NCI-H146 (cell line): Measurements from ENCODE around the gene ADRB2.

Experiments
- DNase-seq: peaks from one replicate; lab custom pipeline; 2025; lab: John Stamatoyannopoulos, UW

The ADRB2 gene

DNA sequence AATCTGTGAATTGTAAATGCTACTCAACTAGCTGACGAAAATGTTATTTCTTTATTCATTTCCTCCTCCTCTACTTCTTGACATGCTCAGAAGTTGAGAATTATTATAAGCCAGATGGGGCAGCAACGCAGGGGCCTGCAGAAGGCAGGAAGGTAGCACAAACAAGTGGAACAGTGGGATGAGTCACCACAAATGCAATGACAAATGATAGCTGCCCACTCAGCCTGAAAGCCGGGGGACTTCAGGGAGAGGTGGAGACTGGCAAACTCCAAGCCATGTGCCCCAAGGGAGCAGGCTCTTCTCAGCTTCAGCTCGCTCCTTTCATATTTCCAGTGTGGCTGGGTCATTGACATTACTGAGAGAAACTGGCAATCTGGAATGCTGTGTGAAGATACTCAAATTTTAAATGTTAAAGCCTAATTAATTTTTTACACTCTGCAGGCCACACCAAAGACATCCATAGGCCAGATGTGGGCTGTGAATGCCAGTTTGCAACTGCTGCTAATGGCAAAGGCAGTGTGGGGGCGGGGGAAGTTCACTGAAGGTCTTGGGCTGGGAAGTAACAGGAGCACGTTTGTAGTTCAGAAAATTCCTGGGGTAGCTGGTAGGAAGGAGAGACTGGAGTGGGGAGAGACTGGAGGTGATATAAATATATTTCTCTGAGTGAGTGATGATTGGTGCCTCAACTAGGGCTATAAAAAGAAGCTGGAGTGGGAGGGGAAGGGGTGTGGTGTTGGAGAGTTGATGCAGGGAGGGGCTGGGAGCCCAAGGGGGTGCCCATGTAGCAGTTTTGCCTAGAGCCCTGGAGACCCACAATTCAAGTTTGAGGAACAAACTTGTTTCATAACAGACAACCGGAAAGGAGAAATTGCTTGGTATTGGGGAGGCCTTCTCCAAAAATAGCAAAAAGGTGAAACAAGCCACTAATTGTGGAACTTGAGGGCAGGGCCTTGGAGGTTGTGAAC, 20.8 kb upstream of the ADRB2 start:
- no peak for DNase-seq

DNA sequence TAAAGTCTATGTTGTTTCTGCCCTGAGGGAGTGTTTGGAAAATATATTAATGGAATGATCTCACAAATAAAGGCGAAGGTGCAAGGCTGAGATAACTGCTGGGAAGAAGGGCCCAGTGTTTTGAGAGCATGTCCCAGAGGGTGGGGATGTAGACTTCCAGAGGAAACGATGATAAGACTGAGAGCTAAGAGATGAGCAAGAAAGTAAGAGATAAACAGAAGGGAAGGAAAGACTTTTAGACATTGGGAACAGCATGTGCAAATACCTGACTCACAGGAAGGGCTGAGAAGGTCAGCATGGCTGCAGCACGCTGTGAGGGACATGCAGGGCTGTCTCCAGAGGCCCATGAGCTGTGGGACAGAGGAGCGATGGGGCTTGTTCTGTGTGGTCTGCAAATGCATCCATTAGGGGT, 19.9 kb upstream of the ADRB2 start:
- no peak for DNase-seq

DNA sequence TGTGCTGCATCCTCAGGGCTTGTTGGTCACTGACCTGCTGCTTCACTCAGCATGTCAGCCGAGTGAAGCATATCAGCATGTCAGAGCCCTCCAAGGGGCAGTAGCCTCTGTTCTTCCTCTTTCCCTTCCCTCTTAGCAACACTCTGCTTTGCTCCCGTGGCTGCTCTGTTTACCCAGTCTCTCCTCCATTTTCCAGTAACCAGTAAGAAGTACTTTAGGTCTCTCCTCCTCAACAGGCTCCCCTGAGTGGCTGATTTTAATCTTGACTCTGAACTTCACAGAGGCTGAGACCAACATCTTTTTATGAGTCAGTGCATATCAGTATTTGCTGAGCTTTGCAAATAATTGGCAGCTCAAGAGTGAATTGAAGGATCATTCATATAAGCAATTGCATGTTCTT, 18.6 kb upstream of the ADRB2 start:
- no peak for DNase-seq

DNA sequence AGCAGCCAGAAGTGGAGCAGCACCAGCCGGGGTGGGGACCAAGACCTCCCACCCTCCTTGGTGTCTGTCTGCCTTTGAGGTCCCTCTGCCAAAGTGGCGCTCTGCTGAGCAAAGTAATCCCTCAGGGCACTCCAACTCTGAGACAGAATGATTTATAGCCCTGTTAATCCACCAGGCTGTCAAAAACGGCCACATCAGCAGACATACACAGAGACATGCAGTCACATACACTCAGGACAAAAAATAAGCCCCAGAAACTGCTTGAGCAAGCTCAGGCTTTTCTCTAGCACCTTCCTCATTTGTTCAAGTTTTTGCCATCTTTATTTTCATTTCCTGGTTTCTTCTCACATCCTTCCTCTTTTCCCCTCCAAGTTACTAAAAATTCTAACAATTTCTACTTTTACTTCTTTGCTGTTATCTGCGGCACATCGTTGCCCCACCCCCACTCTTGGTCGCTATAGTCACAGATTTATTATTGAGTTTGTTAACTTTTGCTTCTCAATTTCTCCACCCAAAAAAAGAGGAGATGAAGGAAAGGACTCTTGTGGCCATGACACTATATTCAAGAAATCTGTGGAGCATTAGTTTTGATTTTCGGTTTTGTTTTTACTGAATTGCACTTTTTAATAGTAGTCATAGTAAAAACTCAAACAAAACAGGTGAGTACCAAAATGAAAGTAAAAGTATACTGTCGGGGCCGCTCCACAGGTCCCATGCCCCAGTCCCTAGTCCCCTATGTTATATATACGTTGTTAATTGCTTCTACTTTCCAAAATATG, 17.4 kb upstream of the ADRB2 start:
- no peak for DNase-seq

DNA sequence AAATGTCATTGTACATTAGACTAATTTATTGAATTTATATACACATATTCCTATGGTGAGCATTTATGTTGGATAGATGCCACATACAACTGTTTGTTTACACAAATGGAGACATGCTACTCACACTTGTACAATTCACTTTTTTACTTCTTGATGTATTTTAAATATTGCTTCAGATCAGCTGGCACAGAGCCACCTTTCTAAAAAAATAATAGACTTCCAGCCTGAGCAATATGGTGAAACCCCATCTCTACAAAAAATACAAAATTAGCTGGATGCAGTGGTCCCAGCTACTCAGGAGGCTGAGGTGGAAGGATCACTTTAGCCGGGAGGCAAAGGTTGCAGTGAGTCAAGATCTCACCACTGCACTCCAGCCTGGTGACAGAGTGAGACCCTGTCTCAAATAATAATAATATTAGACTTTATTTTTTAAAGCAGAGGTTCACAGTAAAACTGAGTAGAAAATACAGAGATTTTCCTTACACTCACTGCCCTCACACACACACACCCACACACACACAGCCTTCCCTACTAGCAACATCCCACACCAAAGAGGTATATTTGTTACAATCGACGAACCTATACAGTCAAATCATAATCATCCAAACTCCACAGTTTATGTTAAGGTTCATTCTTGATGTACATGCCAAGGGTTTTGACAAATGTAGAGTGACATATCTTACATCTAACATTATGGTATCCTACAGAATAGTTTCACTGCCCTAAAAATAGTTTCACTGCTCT, 16.5 kb upstream of the ADRB2 start:
- no peak for DNase-seq

DNA sequence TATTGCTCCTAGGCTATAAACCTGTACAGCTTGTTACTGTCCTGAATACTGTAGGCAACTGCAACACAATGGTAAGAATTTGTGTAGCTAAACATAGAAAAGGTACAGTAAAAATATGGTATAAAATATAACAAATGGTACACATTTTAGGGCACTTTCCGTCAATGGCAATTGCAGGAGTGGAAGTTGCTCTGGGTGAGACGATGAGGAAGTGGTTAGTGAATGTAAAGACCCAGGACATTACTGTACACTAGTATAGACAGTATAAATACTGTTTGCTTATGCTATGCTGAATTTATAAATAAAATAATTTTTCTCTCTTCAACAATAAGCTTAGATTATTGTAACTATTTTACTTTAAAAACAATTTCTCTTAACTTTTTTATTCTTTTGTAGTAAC, 15.6 kb upstream of the ADRB2 start:
- no peak for DNase-seq

DNA sequence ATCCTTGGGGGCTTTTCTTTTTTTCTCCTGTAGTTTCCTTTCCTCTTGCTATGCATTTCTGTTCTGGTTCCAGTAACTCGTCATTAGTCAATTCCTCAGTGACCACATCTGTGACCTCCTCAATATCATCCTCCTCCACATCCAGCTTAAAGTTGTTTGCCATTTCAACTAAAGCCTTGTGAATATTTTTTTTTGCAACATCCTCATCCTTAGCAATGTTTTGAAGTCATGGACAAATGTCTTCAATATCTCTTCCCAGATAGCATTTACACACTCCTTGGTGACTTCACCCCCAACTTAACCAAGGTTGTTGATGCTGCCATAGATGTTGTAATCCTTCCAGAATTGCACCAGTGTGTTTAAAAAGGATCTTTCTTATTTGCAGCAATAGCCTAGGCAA, 14.7 kb upstream of the ADRB2 start:
- no peak for DNase-seq

DNA sequence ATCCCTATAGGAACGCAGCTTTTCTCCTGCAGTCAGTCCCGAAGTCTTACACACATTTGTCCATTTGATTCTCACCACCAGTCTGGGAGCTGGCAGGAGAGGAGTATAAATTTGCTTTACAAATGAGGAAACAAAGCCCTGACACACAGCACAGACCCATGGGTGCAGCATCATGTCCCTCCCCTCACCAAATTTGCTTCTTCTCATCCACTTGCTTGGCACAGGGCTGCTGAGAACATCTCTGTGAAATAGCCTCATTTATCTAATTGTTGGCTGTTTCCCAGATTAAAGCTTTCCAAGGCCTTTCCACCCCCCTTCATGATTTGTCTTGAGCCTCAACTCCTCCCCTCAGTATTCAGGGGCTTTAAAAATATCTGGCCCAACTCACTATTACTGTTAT, 11.3 kb upstream of the ADRB2 start:
- DNase-seq: no peak

DNA sequence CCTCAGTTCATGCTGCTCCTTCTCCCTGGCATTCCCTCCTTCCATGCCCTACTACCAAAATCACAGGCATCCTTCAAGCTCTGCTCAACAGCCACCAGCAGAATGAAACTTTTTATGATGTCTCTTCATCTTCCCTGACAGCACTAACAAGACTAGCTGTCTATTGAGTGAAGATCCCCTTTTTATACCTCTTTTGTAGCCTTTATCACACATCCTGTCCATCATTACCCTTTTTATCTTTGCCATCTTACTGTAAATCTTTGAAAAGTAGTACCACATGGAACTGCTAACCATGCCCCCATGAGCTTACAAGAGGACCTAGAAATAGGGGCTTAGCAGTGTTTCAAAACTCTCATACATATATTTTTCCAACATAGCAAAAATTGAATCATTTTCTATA, 10.8 kb upstream of the ADRB2 start:
- no peak for DNase-seq

DNA sequence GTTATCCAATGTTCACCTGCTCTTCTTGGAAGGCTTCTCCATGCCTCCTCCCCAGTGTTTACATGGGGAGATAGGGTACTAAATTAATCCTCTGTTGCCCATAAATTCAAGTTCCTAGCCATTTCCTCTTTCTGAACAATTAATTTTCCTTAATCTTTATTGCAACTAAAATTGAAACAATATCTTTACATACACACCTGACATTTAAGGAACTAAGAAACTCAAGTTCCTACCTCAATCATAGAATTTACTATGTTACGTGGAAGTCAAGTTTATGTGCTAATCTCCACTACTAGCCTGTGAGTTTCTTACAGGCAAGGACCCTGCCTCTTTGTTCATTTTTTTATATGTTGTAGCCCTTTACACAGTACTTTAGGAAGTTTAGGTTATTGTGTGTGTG, 10.1 kb upstream of the ADRB2 start:
- no peak for DNase-seq

DNA sequence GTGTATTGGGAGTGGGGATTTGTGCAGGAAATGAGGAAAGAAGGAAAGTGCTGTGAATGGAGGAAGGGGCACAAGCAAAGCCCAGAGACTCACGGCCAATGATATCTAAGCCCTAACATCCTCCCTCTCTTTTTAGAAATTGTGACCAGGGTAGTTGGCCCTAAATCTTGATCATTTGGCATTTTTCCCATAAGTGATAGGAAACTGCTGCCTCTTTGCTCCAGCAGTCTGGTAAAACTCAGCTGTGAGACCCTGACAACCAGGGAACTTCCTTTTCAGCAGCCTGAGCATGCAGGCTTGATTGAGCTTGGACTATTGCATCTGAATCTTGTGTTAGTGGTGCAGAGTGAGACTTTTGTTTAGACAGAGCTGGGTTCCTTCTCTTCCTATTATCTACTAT, 9.6 kb upstream of the ADRB2 start:
- DNase-seq: no peak

DNA sequence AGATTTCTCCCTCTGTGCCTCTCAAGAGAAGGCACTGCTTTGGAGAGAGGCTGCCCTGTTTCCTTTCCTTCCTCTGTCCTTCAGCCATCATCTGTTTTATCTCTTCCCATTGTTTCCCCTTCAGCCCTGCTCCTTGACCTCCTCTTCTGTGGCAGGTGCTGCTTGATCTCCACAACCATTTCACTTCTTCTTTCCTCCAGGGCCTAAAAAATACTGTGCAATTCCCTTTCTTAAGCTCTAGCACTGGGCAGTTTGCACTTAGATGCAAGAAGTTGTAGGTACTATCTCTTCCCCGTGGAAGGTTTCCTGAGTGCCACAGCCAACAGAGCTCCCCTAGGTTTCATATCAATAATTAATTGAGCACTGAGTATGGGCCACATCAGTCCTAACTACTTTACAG, 8.8 kb upstream of the ADRB2 start:
- no peak for DNase-seq

DNA sequence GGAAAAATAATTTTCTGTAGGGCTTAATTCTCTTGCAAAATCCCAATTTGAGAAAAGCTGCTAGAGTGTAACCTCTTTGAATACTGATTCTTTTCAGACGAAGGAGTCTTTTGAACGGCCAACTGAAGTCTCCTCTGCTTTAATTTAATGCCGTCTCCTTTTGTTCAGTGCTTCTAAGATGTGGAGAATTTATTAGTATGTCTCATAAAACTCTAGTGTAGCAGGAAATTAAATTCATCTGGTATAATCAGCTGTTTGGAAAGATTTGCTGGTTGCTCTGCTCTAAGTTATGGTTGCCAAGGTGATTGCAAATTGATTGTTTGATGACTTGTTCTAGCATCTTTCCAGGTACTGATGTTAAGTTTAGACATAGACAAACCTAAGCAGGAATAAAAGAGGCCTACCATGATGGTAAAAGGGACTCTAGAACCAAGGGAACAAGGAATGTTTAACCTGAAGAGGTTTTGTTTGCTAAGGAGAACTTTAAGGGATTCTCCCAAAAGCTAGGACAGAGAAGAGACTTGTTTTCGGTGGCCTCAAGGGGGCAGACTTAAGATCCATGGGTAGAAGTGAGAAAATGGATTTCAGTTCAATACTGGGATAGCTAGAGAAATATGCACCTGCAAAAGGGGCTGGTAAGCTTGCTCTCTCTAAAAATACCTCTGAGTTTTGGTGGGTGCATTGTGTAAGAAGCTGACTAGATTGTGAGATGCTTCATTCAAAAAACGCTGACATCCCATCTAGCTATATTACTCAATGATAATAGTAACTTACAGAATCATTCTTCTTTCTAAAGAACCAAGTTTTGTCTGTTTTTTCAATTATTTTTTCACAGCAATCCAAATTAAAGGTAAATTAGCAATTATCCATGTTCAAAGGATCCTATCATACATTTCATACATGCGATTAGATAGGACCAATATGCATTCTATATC, 5.7 kb upstream of the ADRB2 start:
- no peak for DNase-seq

DNA sequence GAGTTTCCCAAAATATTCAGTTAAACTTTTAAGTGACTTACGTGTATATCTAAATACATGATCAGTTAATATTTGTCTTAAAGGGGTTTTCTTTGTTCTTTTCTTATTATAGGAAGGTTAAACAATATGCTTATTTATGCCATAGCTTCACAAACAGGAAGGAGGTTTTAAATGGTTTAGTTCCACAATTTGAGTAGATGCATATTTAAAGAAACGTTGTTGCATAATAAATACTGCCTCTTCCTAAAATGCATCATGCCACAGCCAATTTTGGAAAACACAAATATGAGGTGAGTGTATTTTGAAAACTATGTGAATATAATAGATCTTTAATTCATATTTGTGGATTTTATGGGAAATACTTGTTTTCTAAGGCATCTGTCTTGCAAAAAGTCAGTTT, 2.5 kb upstream of the ADRB2 start:
- DNase-seq: no peak

DNA sequence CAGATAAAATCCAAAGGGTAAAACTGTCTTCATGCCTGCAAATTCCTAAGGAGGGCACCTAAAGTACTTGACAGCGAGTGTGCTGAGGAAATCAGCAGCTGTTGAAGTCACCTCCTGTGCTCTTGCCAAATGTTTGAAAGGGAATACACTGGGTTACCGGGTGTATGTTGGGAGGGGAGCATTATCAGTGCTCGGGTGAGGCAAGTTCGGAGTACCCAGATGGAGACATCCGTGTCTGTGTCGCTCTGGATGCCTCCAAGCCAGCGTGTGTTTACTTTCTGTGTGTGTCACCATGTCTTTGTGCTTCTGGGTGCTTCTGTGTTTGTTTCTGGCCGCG, 727 bp upstream of the ADRB2 start:
- no peak for DNase-seq

DNA sequence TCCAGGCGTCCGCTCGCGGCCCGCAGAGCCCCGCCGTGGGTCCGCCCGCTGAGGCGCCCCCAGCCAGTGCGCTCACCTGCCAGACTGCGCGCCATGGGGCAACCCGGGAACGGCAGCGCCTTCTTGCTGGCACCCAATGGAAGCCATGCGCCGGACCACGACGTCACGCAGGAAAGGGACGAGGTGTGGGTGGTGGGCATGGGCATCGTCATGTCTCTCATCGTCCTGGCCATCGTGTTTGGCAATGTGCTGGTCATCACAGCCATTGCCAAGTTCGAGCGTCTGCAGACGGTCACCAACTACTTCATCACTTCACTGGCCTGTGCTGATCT, 294 bp downstream of the ADRB2 start:
- no peak for DNase-seq

DNA sequence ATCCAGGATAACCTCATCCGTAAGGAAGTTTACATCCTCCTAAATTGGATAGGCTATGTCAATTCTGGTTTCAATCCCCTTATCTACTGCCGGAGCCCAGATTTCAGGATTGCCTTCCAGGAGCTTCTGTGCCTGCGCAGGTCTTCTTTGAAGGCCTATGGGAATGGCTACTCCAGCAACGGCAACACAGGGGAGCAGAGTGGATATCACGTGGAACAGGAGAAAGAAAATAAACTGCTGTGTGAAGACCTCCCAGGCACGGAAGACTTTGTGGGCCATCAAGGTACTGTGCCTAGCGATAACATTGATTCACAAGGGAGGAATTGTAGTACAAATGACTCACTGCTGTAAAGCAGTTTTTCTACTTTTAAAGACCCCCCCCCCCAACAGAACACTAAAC, 1.3 kb downstream of the ADRB2 start:
- no peak for DNase-seq

DNA sequence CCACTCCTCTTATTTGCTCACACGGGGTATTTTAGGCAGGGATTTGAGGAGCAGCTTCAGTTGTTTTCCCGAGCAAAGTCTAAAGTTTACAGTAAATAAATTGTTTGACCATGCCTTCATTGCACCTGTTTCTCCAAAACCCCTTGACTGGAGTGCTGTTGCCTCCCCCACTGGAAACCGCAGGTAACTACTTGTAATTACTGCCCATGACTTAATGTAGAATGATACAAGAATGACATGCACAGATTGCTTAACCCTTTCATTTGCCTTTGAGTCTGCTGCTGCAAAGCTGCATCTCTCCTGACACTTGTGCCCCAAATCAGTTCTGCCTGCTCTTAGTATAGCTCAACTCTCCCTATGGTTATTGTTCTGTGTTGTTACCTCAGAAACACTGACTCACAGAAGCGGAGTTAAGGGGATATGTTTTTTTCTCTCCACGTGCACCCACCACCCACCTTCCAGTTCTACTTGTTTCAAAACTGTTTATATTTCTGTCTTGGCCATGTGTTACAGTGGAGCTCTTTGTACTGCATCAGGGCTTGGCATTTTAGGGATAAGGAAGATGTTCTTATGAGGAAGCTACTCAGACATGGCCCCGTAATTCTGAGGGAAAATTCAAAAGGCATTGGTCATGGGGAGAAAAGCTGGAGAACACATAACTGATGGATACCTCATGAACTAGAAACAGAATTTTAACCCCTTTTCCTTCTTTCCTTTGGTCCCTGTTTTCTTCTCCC, 2.3 kb downstream of the ADRB2 start:
- no peak for DNase-seq

DNA sequence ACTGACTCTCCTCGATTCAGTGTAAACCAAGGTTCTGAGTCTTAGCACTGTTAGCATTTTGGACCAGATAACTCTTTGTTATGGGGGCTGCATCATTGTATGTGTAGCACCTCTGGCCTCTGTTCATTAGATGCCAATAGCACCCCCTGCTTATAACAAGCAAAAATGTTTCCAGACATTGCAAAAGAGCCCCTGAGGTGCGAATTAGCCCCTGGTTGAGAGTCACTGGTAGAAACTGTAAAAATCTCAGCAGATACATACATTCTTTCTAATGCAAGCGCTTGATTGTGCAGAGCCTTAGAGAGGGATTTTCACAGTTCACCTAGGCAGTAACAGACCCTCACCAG, 2.8 kb downstream of the ADRB2 start:
- DNase-seq: no peak

DNA sequence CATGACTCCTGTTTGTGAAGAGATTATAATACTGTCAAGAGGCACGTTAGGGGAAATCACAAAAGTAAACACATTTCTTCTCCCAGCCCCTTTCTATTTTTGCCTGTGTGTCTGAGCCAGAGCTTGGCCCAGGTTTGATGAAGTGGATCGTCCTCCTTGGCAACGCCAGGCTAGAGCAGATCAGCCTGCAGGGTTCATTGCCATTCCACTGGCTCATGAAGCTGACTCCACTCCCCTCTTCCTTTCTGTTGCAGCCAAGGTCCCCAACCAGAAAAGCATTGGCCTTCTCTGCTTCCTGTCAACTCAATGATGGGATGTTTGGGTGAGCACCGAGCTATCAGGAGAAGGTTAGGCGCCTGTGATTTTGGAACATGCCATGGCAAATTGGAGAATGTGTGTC, 3.3 kb downstream of the ADRB2 start:
- DNase-seq: no peak

DNA sequence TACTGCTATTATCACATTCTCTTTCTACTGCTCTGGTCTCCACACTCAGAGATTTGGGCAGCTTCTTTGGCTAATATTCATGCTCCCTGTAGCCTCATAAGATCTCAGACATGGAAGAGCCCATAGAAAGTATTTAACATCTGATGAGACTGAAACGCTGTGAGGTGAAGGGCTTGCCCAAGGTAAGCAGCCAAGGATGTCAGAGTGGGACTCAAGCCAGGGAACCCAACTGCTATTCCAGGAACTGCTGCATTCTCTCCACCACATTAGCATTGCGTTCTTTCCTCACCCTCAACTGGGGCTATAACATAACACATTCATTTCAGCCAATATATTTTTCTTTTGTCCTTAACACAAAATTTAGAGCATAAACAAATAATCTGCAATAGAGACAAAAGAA, 3.8 kb downstream of the ADRB2 start:
- DNase-seq: no peak
